H1 (cell line): Measurements from ENCODE around the gene FLCN. TPM values are rescaled to one million over a fixed set of nuclear protein-coding genes. Genes with fewer than 3 reads are reported as not detected.

Experiments used
- CTCF ChIA-PET: fragments of 300-600 bp; sonication (Branson Sonifier 250); formaldehyde crosslinking; loops from one replicate; lab custom pipeline; 2021; ENCODE audit not compliant: partially characterized antibody; lab: Charles Lee
- POLR2A ChIA-PET: fragments of 300-600 bp; sonication (Branson Sonifier 250); formaldehyde crosslinking; loops from one replicate; lab custom pipeline; 2021; ENCODE audit warnings: inconsistent platforms; ENCODE audit not compliant: partially characterized antibody; lab: Charles Lee
- DNase-seq, 2 experiments: peaks; one replicate each; pipeline versions ENCODE4 v3.0.0 to v3.0.0-alpha.2; 2010 to 2022; ENCODE audit warnings: low spot score in 2 of 2, low read depth in 1 of 2, mixed read lengths in 1 of 2
- FAIRE-seq: peaks from 2 replicates; lab custom pipeline; 2011; peaks lifted over from hg19 to GRCh38; lab: Jason Lieb, UNC
- H2AFZ ChIP-seq: 2 replicates; pipeline ENCODE4 v1.8.1; 2012; ENCODE audit warnings: low read length, inconsistent platforms
- H2AK5ac ChIP-seq: 2 replicates; pipeline ENCODE4 v1.6.1; 2013; ENCODE audit warnings: low read depth, low read length
- H2BK120ac ChIP-seq: replicated peaks from 2 replicates; pipeline ENCODE3; 2013; ENCODE audit warnings: low read depth, low read length, inconsistent platforms
- H2BK12ac ChIP-seq: 2 replicates; pipeline ENCODE4 v1.6.1; 2013; ENCODE audit warnings: low read depth, low read length
- H2BK15ac ChIP-seq: 2 replicates; pipeline ENCODE4 v1.6.1; 2013; ENCODE audit warnings: low read length
- H2BK20ac ChIP-seq: 2 replicates; pipeline ENCODE4 v1.6.1; 2013; ENCODE audit warnings: low read length
- H2BK5ac ChIP-seq: 2 replicates; pipeline ENCODE4 v1.6.1; 2013; ENCODE audit warnings: low read depth, low read length
- H3K14ac ChIP-seq: 2 replicates; pipeline ENCODE4 v1.6.1; 2013; ENCODE audit warnings: inconsistent platforms; ENCODE audit not compliant: insufficient read length
- H3K18ac ChIP-seq: 2 replicates; pipeline ENCODE4 v1.6.1; 2013; ENCODE audit warnings: low read length; ENCODE audit errors: extremely low read depth
- H3K23ac ChIP-seq: 2 replicates; pipeline ENCODE4 v1.6.1; 2013; ENCODE audit warnings: inconsistent platforms; ENCODE audit not compliant: insufficient read length
- H3K23me2 ChIP-seq: 2 replicates; pipeline ENCODE4 v1.6.1; 2013; ENCODE audit warnings: low read depth, low read length
- H3K27ac ChIP-seq: 2 replicates; pipeline ENCODE4 v1.6.1; 2011; ENCODE audit warnings: low read depth, low read length, inconsistent platforms
- H3K27me3 ChIP-seq, 4 experiments: replicated peaks in 1 of 4; 1 replicate in 1 of 4; 2 replicates in 3 of 4; pipeline versions ENCODE4 v1.6.1 to v1.8.1; 2011 to 2013; ENCODE audit warnings: low read length in 3 of 4, mild to moderate bottlenecking in 3 of 4, inconsistent platforms in 2 of 4, mixed read lengths in 2 of 4, moderate library complexity in 1 of 4; ENCODE audit not compliant: control insufficient read depth in 3 of 4, insufficient read depth in 3 of 4; ENCODE audit errors: extremely low read depth in 1 of 4
- H3K36me3 ChIP-seq, 4 experiments: 2 replicates each; pipeline versions ENCODE4 v1.6.1 to v1.8.1; 2011 to 2013; ENCODE audit warnings: mild to moderate bottlenecking in 4 of 4, low read length in 3 of 4, moderate library complexity in 2 of 4, control low read depth in 1 of 4, inconsistent platforms in 1 of 4; ENCODE audit not compliant: insufficient read depth in 4 of 4, control insufficient read depth in 2 of 4
- H3K4ac ChIP-seq: replicated peaks from 2 replicates; pipeline ENCODE3; 2013; ENCODE audit warnings: low read length, low read depth, mixed read lengths, inconsistent platforms; ENCODE audit not compliant: insufficient read length
- H3K4me1 ChIP-seq, 4 experiments: replicated peaks in 1 of 4; 1 replicate in 1 of 4; 2 replicates in 3 of 4; pipeline versions ENCODE4 v1.6.1 to v1.8.1; 2011 to 2013; ENCODE audit warnings: low read length in 3 of 4, inconsistent platforms in 2 of 4, mixed read lengths in 1 of 4; ENCODE audit not compliant: insufficient read depth in 4 of 4, control insufficient read depth in 3 of 4
- H3K4me2 ChIP-seq, 2 experiments: 2 replicates each; pipeline versions ENCODE4 v1.6.1 to v1.8.1; 2011 to 2013; ENCODE audit warnings: low read depth in 2 of 2, low read length in 2 of 2, control low read depth in 1 of 2, inconsistent platforms in 1 of 2, mild to moderate bottlenecking in 1 of 2; ENCODE audit not compliant: insufficient read depth in 1 of 2
- H3K4me3 ChIP-seq, 4 experiments: fragments of 200-600, 300-600 bp in 1 of 4; sonication (generic), shearing (Covaris generic), sonication (Bioruptor Twin) in 1 of 4; 2 replicates each; pipeline versions ENCODE4 v1.5.1 to v1.8.1; 2011 to 2016; ENCODE audit warnings: low read length in 4 of 4, low read depth in 3 of 4, control low read depth in 2 of 4, inconsistent platforms in 2 of 4, mild to moderate bottlenecking in 2 of 4, mixed read lengths in 1 of 4, moderate library complexity in 1 of 4; ENCODE audit not compliant: insufficient read depth in 2 of 4; ENCODE audit errors: extremely low read depth in 1 of 4
- H3K56ac ChIP-seq: replicated peaks from 2 replicates; pipeline ENCODE3; 2013; ENCODE audit warnings: low read depth, mild to moderate bottlenecking, mixed read lengths, low read length, inconsistent platforms; ENCODE audit not compliant: insufficient read length
- H3K79me1 ChIP-seq: 2 replicates; pipeline ENCODE4 v1.6.1; 2013; ENCODE audit warnings: low read depth, low read length, control low read depth
- H3K79me2 ChIP-seq, 2 experiments: 2 replicates each; pipeline versions ENCODE4 v1.6.1 to v1.8.1; 2012 to 2013; ENCODE audit warnings: low read length in 2 of 2, mild to moderate bottlenecking in 2 of 2, inconsistent platforms in 1 of 2; ENCODE audit not compliant: insufficient read depth in 2 of 2, control insufficient read depth in 1 of 2
- H3K9ac ChIP-seq, 4 experiments: replicated peaks in 1 of 4; 1 replicate in 1 of 4; 2 replicates in 3 of 4; pipeline versions ENCODE4 v1.6.1 to v1.8.1; 2011 to 2013; ENCODE audit warnings: low read depth in 3 of 4, low read length in 3 of 4, control low read depth in 2 of 4, mild to moderate bottlenecking in 2 of 4, moderate library complexity in 2 of 4, inconsistent platforms in 1 of 4; ENCODE audit errors: extremely low read depth in 1 of 4
- H3K9me3 ChIP-seq, 2 experiments: 2 replicates each; pipeline versions ENCODE4 v1.6.1 to v1.8.1; 2012 to 2013; ENCODE audit warnings: mild to moderate bottlenecking in 2 of 2, moderate library complexity in 2 of 2, control low read depth in 1 of 2, inconsistent platforms in 1 of 2, low read depth in 1 of 2, low read length in 1 of 2, mixed read lengths in 1 of 2; ENCODE audit not compliant: insufficient read depth in 2 of 2
- H4K20me1 ChIP-seq, 2 experiments: replicated peaks in 1 of 2; 2 replicates each; pipeline versions ENCODE3 to v1.8.1; 2011 to 2013; ENCODE audit warnings: inconsistent platforms in 2 of 2, low read length in 2 of 2, mild to moderate bottlenecking in 1 of 2; ENCODE audit not compliant: insufficient read depth in 2 of 2, control insufficient read depth in 1 of 2
- H4K5ac ChIP-seq: 2 replicates; pipeline ENCODE4 v1.6.1; 2013; ENCODE audit warnings: low read length, low read depth, mixed read lengths, inconsistent platforms; ENCODE audit not compliant: insufficient read length
- H4K8ac ChIP-seq: 2 replicates; pipeline ENCODE4 v1.8.0; 2013; ENCODE audit warnings: mild to moderate bottlenecking, moderate library complexity, low read length, inconsistent platforms; ENCODE audit not compliant: insufficient read depth; ENCODE audit errors: extremely low read depth
- H4K91ac ChIP-seq: replicated peaks from 2 replicates; pipeline ENCODE3; 2013; ENCODE audit warnings: low read length, mixed read lengths, inconsistent platforms; ENCODE audit not compliant: insufficient read length
- ATF2 ChIP-seq: IDR thresholded peaks from 2 replicates; pipeline ENCODE4 v1.6.1; 2012; ENCODE audit warnings: low read length, inconsistent platforms
- EP300 ChIP-seq, 2 experiments: IDR thresholded peaks; 1 replicate in 1 of 2; 2 replicates in 1 of 2; pipeline ENCODE4 v1.6.1; 2011 to 2012; ENCODE audit warnings: low read depth in 2 of 2, low read length in 2 of 2, mild to moderate bottlenecking in 2 of 2, borderline replicate concordance in 1 of 2, inconsistent platforms in 1 of 2, moderate library complexity in 1 of 2
- GTF2F1 ChIP-seq: IDR thresholded peaks from 2 replicates; pipeline ENCODE4 v1.6.1; 2012; ENCODE audit warnings: low read depth, low read length, improper control_type of control experiment, borderline replicate concordance
- KDM1A ChIP-seq: fragments of 200-600, 300-600 bp; sonication (generic); IDR thresholded peaks from 2 replicates; pipeline ENCODE4 v1.7.1; 2016; ENCODE audit warnings: mild to moderate bottlenecking, low read length, borderline replicate concordance
- NRF1 ChIP-seq: IDR thresholded peaks from 2 replicates; pipeline ENCODE4 v1.6.1; 2011; ENCODE audit warnings: mild to moderate bottlenecking, low read depth, low read length, improper control_type of control experiment
- POU5F1 ChIP-seq: IDR thresholded peaks from 2 replicates; pipeline ENCODE4 v1.6.1; 2011; ENCODE audit warnings: low read depth, mild to moderate bottlenecking, low read length, moderate library complexity
- RBBP5 ChIP-seq: IDR thresholded peaks from 2 replicates; pipeline ENCODE4 v1.7.1; 2012; ENCODE audit warnings: low read depth, mild to moderate bottlenecking, inconsistent platforms, low read length, moderate library complexity, borderline replicate concordance
- RFX5 ChIP-seq: IDR thresholded peaks from 2 replicates; pipeline ENCODE4 v1.6.1; 2011; ENCODE audit warnings: low read depth, low read length, improper control_type of control experiment, borderline replicate concordance
- SUZ12 ChIP-seq: fragments of 200-600 bp; sonication (generic); IDR thresholded peaks from 2 replicates; pipeline ENCODE4 v1.6.1; 2012; ENCODE audit warnings: mild to moderate bottlenecking, inconsistent platforms, low read length, moderate library complexity, mixed read lengths
- TAF1 ChIP-seq: IDR thresholded peaks from 2 replicates; pipeline ENCODE4 v1.6.1; 2011; ENCODE audit warnings: mild to moderate bottlenecking, low read depth, low read length
- WGBS, 2 experiments: shearing (Covaris generic) in 1 of 2; methylation state at CpG; one replicate each; pipeline versions ENCODE4 v1.1.6 to v1.1.7; 2013 to 2015; ENCODE audit warnings: low lambda C conversion rate in 2 of 2, mixed read lengths in 2 of 2, inconsistent platforms in 1 of 2, low coverage in 1 of 2, missing lambda C conversion rate in 1 of 2; ENCODE audit not compliant: insufficient replicate concordance in 2 of 2, insufficient coverage in 1 of 2, insufficient read length in 1 of 2; ENCODE audit errors: extremely low coverage in 1 of 2, missing lambda C conversion rate in 1 of 2; 5-methylcytosine and 5-hydroxymethylcytosine counted together
- polyA plus RNA-seq, 7 experiments: library from polyadenylated mRNA; depleted of rRNA in 3 of 7; stranded (reverse) in 5 of 7; unstranded in 2 of 7; fragments of >200 nt in 5 of 7; fragments of 200-250 nt in 2 of 7; gene quantifications; 1 replicate in 5 of 7; 2 replicates in 1 of 7; 4 replicates in 1 of 7; pipeline versions ENCODE4 v1.2.1 to v1.2.3, GENCODE V29; 2011 to 2013; ENCODE audit warnings: missing spikeins in 2 of 7, mixed read lengths in 2 of 7
- total RNA-seq: library from RNA; stranded (reverse); fragmentation: NEBNext Ultra II Directional; extraction: Animal tissue kit (Norgen Biotek cat#: 25700); gene quantifications from 2 replicates; pipeline ENCODE4 v1.2.1, GENCODE V29; 2021

The FLCN gene
- total and polyA plus RNA-seq, 2 of the 8 experiments (the other 6 are each of a cell fraction or from before 2014, with no cell fraction given): 15.6 to 34.6 TPM

- Histone ChIP-seq H3K23me2 (no peaks in the 10 kb centered on the region), H3K4me2 (no peak overlapping the region), H3K4me1 (no peaks in the 10 kb centered on the region), H3K18ac (no peak overlapping the region), H4K8ac (no peak overlapping the region), H2BK12ac (no peak overlapping the region), H3K56ac (no peak overlapping the region), H2BK15ac (no peak overlapping the region), H3K4ac (no peak overlapping the region), H3K27ac (no peak overlapping the region), H3K79me2 (no peaks in the 10 kb centered on the region), H3K23ac (no peak overlapping the region), H4K5ac (no peak overlapping the region), H2AK5ac (no peak overlapping the region), H3K79me1 (no peaks in the 10 kb centered on the region), H2AFZ (no peak overlapping the region), H3K4me3 (no peak overlapping the region), H3K27me3 (no peaks in the 10 kb centered on the region), H4K20me1 (peaks cover 2 to 5% of the 10 kb centered on the region in 2 experiments), H3K14ac (no peak overlapping the region), H2BK20ac (no peak overlapping the region), H2BK5ac (no peak overlapping the region), H4K91ac (no peak overlapping the region), H3K9me3 (no peaks in the 10 kb centered on the region), H3K36me3 (peaks cover 14 to 48% (median 41%) of the 10 kb centered on the region in 4 experiments; a peak in 7 of 8 replicates), H2BK120ac (no peak overlapping the region), H3K9ac (no peak overlapping the region)
- WGBS, 2 experiments: 91% methylated on average over 10 of the region's 10 CpGs; no CpG with 5 or more reads in 1 of the 2 experiments
- FAIRE-seq: no peak
- ChIA-PET CTCF (interaction anchor here (0.8 to 2.0 kb wide), 7 partner anchors 8 to 355 kb away, joined by 3 to 7 read pairs (median 4); no protein-coding TSS in a partner anchor), POLR2A (interaction anchor here (1.0 to 1.8 kb wide), 5 partner anchors 13 to 62 kb away, joined by 3 to 7 read pairs (median 4); no protein-coding TSS in a partner anchor)
- DNase-seq: no peak
- TF ChIP-seq RBBP5: no peak
- no peak for TF ChIP-seq SUZ12
- no peak for TF ChIP-seq NRF1
- no peak for TF ChIP-seq KDM1A
- TF ChIP-seq GTF2F1: no peak
- no peak for TF ChIP-seq ATF2
- no peak for TF ChIP-seq TAF1
- no peak for TF ChIP-seq EP300 (IDR thresholded peaks at IDR 0.05; ENCODE audit: borderline replicate concordance in 1 of 2, low read depth in 2 of 2, low read length in 2 of 2)
- no peak for TF ChIP-seq RFX5
- no peak for TF ChIP-seq POU5F1
Measured at GRCh38 chr17:17213775-17214174, 23.2 kb downstream of the FLCN start.
